HEK293 (cell line): Measurements from ENCODE around the gene EIF4ENIF1.
A peak's percentile ranks its signal among the peaks of the same experiment; 100 is the strongest.

Source experiments
- CTCF ChIA-PET: fragments of 350-600 bp; formaldehyde crosslinking; extraction: SDS; loops from one replicate; lab custom pipeline; 2021; ENCODE audit warnings: antibody characterized with exemption; lab: Yijun Ruan, JAX
- POLR2A ChIA-PET: fragments of 300-600 bp; formaldehyde crosslinking; extraction: SDS; loops from one replicate; lab custom pipeline; 2020; ENCODE audit warnings: antibody characterized with exemption, inconsistent platforms; lab: Yijun Ruan, JAX
- H3K27ac ChIP-seq: fragments of 200-500 bp; sonication (Bioruptor generic); 2 replicates; pipeline ENCODE4 v1.5.1; 2014; ENCODE audit warnings: low read depth, low read length, control low read depth, inconsistent platforms; ENCODE audit errors: extremely low read depth
- H3K36me3 ChIP-seq, 2 experiments: fragments of 200-500 bp in 1 of 2; sonication (Bioruptor generic) in 1 of 2; 1 replicate in 1 of 2; 2 replicates in 1 of 2; pipeline ENCODE4 v1.5.1; 2014 to 2017; ENCODE audit warnings: inconsistent platforms in 2 of 2, low read length in 2 of 2; ENCODE audit not compliant: control insufficient read depth in 2 of 2, insufficient read depth in 1 of 2
- H3K4me1 ChIP-seq: fragments of 200-500 bp; sonication (Bioruptor generic); 2 replicates; pipeline ENCODE4 v1.5.1; 2014; ENCODE audit warnings: mild to moderate bottlenecking, low read length, inconsistent platforms; ENCODE audit not compliant: control insufficient read depth, insufficient read depth
- H3K4me3 ChIP-seq: 2 replicates; pipeline ENCODE4 v1.5.1; 2011; ENCODE audit warnings: low read depth, mild to moderate bottlenecking, control low read depth, low read length, moderate library complexity
- H3K9me3 ChIP-seq: fragments of 200-500 bp; sonication (Bioruptor generic); 2 replicates; pipeline ENCODE4 v1.5.1; 2014; ENCODE audit warnings: low read depth, low read length, inconsistent platforms; ENCODE audit not compliant: control insufficient read depth, insufficient read depth
- FEZF1 ChIP-seq: fragments of 450-650 bp; formaldehyde crosslinking; IDR thresholded peaks from 2 replicates; pipeline ENCODE4 v1.5.1; 2016; ENCODE audit warnings: missing biosample characterization, missing genetic modification characterization
- GFI1B ChIP-seq: fragments of 450-650 bp; formaldehyde crosslinking; IDR thresholded peaks from 2 replicates; pipeline ENCODE4 v1.5.1; 2016; ENCODE audit warnings: missing biosample characterization, missing genetic modification characterization
- IKZF3 ChIP-seq: fragments of 450-650 bp; IDR thresholded peaks from 2 replicates; pipeline ENCODE4 v1.5.0; 2018; ENCODE audit warnings: missing biosample characterization, mild to moderate bottlenecking, missing genetic modification characterization, moderate library complexity
- KLF9 ChIP-seq: fragments of 450-650 bp; formaldehyde crosslinking; IDR thresholded peaks from 2 replicates; pipeline ENCODE4 v1.5.1; 2016; ENCODE audit warnings: missing biosample characterization, missing genetic modification characterization, low read depth
- MYNN ChIP-seq: fragments of 450-650 bp; formaldehyde crosslinking; IDR thresholded peaks from 2 replicates; pipeline ENCODE4 v1.5.1; 2016; ENCODE audit warnings: missing biosample characterization, missing genetic modification characterization, borderline replicate concordance
- RBAK ChIP-seq: fragments of 450-650 bp; formaldehyde crosslinking; IDR thresholded peaks from 2 replicates; pipeline ENCODE4 v1.5.1; 2016; ENCODE audit warnings: missing biosample characterization, missing genetic modification characterization
- SCRT1 ChIP-seq: fragments of 450-650 bp; formaldehyde crosslinking; IDR thresholded peaks from 2 replicates; pipeline ENCODE4 v1.5.1; 2016; ENCODE audit warnings: missing biosample characterization, missing genetic modification characterization, borderline replicate concordance
- ZNF10 ChIP-seq: fragments of 450-650 bp; formaldehyde crosslinking; IDR thresholded peaks from 2 replicates; pipeline ENCODE4 v1.5.1; 2017; ENCODE audit warnings: missing biosample characterization, missing genetic modification characterization
- ZNF112 ChIP-seq: fragments of 450-650 bp; formaldehyde crosslinking; IDR thresholded peaks from 2 replicates; pipeline ENCODE4 v1.5.0; 2017; ENCODE audit warnings: missing biosample characterization, missing genetic modification characterization
- ZNF121 ChIP-seq: fragments of 450-650 bp; formaldehyde crosslinking; IDR thresholded peaks from 2 replicates; pipeline ENCODE4 v1.5.1; 2016; ENCODE audit warnings: missing biosample characterization, missing genetic modification characterization
- ZNF23 ChIP-seq: fragments of 450-650 bp; formaldehyde crosslinking; IDR thresholded peaks from 2 replicates; pipeline ENCODE4 v1.5.1; 2016; ENCODE audit warnings: missing biosample characterization, missing genetic modification characterization, borderline replicate concordance
- ZNF26 ChIP-seq: fragments of 450-650 bp; formaldehyde crosslinking; IDR thresholded peaks from 2 replicates; pipeline ENCODE4 v1.5.1; 2016; ENCODE audit warnings: missing biosample characterization, missing genetic modification characterization
- ZNF518A ChIP-seq: fragments of 450-650 bp; formaldehyde crosslinking; conservative IDR thresholded peaks from 2 replicates; pipeline ENCODE4 v1.5.1; 2016; ENCODE audit warnings: low read depth, missing biosample characterization, missing genetic modification characterization
- ZNF785 ChIP-seq: fragments of 450-650 bp; formaldehyde crosslinking; IDR thresholded peaks from 2 replicates; pipeline ENCODE4 v1.5.1; 2016; ENCODE audit warnings: missing biosample characterization, missing genetic modification characterization
- ZSCAN5A ChIP-seq: fragments of 450-650 bp; formaldehyde crosslinking; IDR thresholded peaks from 2 replicates; pipeline ENCODE4 v1.5.1; 2016; ENCODE audit warnings: missing biosample characterization, missing genetic modification characterization

EIF4ENIF1 gene

GRCh38 chr22:31489632-31490495 is at the start of gene EIF4ENIF1 (continued):
- TF ChIP-seq ZNF121 (tag by site-specific recombination) (peak; percentile 29; the same call in 1 of the 2 replicates), ZSCAN5A (tag by site-specific recombination) (peak; percentile 80), IKZF3 (tag by site-specific recombination) (0 out of 2 replicates have a peak, but pooled peaks have one; percentile 50), MYNN (no peak), RBAK (tag by site-specific recombination) (no peak)

GRCh38 chr22:31538815-31539214 is 49.2 kb upstream of the EIF4ENIF1 start:
- CTCF ChIA-PET, result interaction anchor here (0.6 to 0.9 kb wide), 3 partner anchors 23 to 176 kb away, joined by 3 to 5 read pairs (median 3); no protein-coding TSS in a partner anchor
- no peaks in the 10 kb centered on the region for H3K4me1 ChIP-seq
- H3K36me3 ChIP-seq, result peaks cover 8 to 10% of the 10 kb centered on the region in 2 experiments; a peak in 2 of 3 replicates
- H3K27ac ChIP-seq, result no peak overlapping the region
- no peak overlapping the region for H3K4me3 ChIP-seq
- TF ChIP-seq KLF9 (tag by site-specific recombination) (no peak), ZNF785 (tag by site-specific recombination) (no peak), SCRT1 (tag by site-specific recombination) (no peak), ZNF23 (tag by site-specific recombination) (no peak), ZNF518A (no peak), FEZF1 (tag by site-specific recombination) (no peak), ZNF10 (tag by site-specific recombination) (no peak), ZNF112 (no peak), ZNF26 (tag by site-specific recombination) (no peak), GFI1B (tag by site-specific recombination) (no peak)
- no peaks in the 10 kb centered on the region for H3K9me3 ChIP-seq
- POLR2A ChIA-PET, result no interaction called here
